PC-3 (cell line): Measurements from ENCODE around the gene CXCR4. TPM values are rescaled to one million over a fixed set of nuclear protein-coding genes. Genes with fewer than 3 reads are reported as not detected.

ENCODE experiments used
- ATAC-seq: fragments of 200-7000 bp; cut with Tn5 transposase; 2 replicates; pipeline ENCODE4 v1.9.1; 2020; ENCODE audit warnings: mild to moderate bottlenecking, moderate library complexity
- BruUV-seq: library from RNA; stranded (reverse); fragments of 400-500 nt; replicated peaks from 2 replicates; lab custom pipeline; 2021; lab: Mats Ljungman, UMichigan
- CTCF ChIA-PET: fragments of 300-600 bp; sonication (Branson Sonifier 250); formaldehyde crosslinking; loops from one replicate; lab custom pipeline; 2022; ENCODE audit warnings: antibody characterized with exemption; lab: Charles Lee
- POLR2A ChIA-PET: fragments of 300-600 bp; sonication (Branson Sonifier 250); formaldehyde crosslinking; loops from one replicate; lab custom pipeline; 2022; ENCODE audit warnings: antibody characterized with exemption; ENCODE audit not compliant: unreplicated experiment; lab: Charles Lee
- DNase-seq: peaks from one replicate; pipeline ENCODE4 v3.0.0-alpha.2; 2015
- H2AFZ ChIP-seq: fragments of 300-600 bp; sonication (generic); 2 replicates; pipeline ENCODE4 v1.6.0; 2016; ENCODE audit warnings: antibody characterized with exemption, low read length
- H3F3A ChIP-seq: fragments of 300-600 bp; sonication (generic); one replicate; pipeline ENCODE4 v1.6.0; 2017; ENCODE audit warnings: antibody characterized with exemption, low read length, control low read depth, mild to moderate bottlenecking; ENCODE audit not compliant: unreplicated experiment
- H3K27ac ChIP-seq: fragments of 300-600 bp; sonication (generic); 2 replicates; pipeline ENCODE4 v1.5.1; 2016; ENCODE audit warnings: mild to moderate bottlenecking, low read length
- H3K27me3 ChIP-seq: fragments of 300-600 bp; sonication (generic); 2 replicates; pipeline ENCODE4 v1.6.1; 2016; ENCODE audit warnings: low read length, mixed read lengths
- H3K36me3 ChIP-seq: fragments of 300-600 bp; sonication (generic); 2 replicates; pipeline ENCODE4 v1.6.1; 2016; ENCODE audit warnings: low read depth, mixed run types, low read length, mixed read lengths
- H3K4me1 ChIP-seq: fragments of 300-600 bp; sonication (generic); 2 replicates; pipeline ENCODE4 v1.5.1; 2016; ENCODE audit warnings: low read length; ENCODE audit not compliant: insufficient read depth
- H3K4me2 ChIP-seq: fragments of 300-600 bp; sonication (generic); 2 replicates; pipeline ENCODE4 v1.6.0; 2016; ENCODE audit warnings: low read length
- H3K4me3 ChIP-seq: fragments of 300-600 bp; sonication (generic); 2 replicates; pipeline ENCODE4 v1.5.1; 2016; ENCODE audit warnings: mild to moderate bottlenecking, low read length, mixed read lengths
- H3K79me2 ChIP-seq: fragments of 300-600 bp; sonication (generic); 2 replicates; pipeline ENCODE4 v1.6.1; 2017; ENCODE audit warnings: low read length, mixed read lengths
- H3K9ac ChIP-seq: fragments of 300-600 bp; sonication (generic); 2 replicates; pipeline ENCODE4 v1.6.0; 2016; ENCODE audit warnings: mild to moderate bottlenecking, low read length
- H3K9me2 ChIP-seq: fragments of 300-600 bp; sonication (generic); replicated peaks from 2 replicates; pipeline ENCODE4 v1.6.1; 2016; ENCODE audit warnings: mixed run types, low read length, mixed read lengths
- H3K9me3 ChIP-seq: fragments of 300-600 bp; sonication (generic); 2 replicates; pipeline ENCODE4 v1.6.1; 2016; ENCODE audit warnings: low read length, mixed read lengths
- H4K20me1 ChIP-seq: fragments of 300-600 bp; sonication (generic); 2 replicates; pipeline ENCODE4 v1.6.1; 2016; ENCODE audit warnings: low read length, mixed read lengths
- EZH2 ChIP-seq: fragments of 300-600 bp; sonication (generic); IDR thresholded peaks from one replicate; pipeline ENCODE4 v1.6.1; 2017; ENCODE audit warnings: antibody characterized with exemption, mild to moderate bottlenecking, low read length; ENCODE audit not compliant: unreplicated experiment
- EZH2phosphoT487 ChIP-seq: fragments of 300-600 bp; sonication (generic); IDR thresholded peaks from 2 replicates; pipeline ENCODE4 v1.6.1; 2018; ENCODE audit warnings: mild to moderate bottlenecking, antibody characterized with exemption, low read length, borderline replicate concordance
- intact Hi-C: fragments of 100-400 bp; cut with micrococcal nuclease; formaldehyde crosslinking; loops from 2 replicates; pipeline ENCODE4 v1.9.0; 2023
- total RNA-seq: library from RNA; depleted of rRNA; stranded (reverse); fragments of >200 nt; gene quantifications from 2 replicates; pipeline ENCODE4 v1.2.3, GENCODE V29; 2014
- TF ChIP-seq, protein P1 (sequence below): fragments of 300-600 bp; sonication (generic); conservative IDR thresholded peaks from 2 replicates; pipeline ENCODE4 v1.5.1; 2017; ENCODE audit warnings: antibody characterized with exemption, low read depth, mild to moderate bottlenecking, low read length

The CXCR4 gene
- total RNA-seq, 1 experiment from 2014 or later = 2.1 TPM

DNA sequence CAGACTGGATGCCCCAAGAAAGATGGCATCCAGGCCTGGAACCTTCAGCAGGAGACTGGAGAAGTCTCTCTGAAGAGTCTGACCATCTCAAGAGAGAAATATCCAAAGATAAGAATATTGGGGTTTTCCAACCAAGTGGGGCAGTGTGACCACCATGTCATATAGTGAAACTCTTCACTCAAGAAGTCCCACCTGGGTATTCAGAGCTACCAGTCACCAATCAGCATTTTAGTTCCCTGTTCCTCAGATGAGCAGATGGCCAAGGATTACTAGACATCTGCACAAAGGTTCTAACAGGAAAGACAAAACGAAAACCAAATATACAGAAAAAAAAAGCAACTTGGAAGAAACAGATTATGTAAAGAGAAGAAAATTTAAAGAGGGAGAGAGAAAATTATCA lies 38.5 kb upstream of the CXCR4 start:
- intact Hi-C loops = no loop called here
- Histone ChIP-seq H3K79me2 (no peaks in the 10 kb centered on the region), H3K27me3 (peaks cover 62% of the 10 kb centered on the region), H3K4me1 (no peaks in the 10 kb centered on the region), H3K36me3 (no peaks in the 10 kb centered on the region), H3K4me2 (no peak overlapping the region), H3K9me3 (no peaks in the 10 kb centered on the region), H3K9me2 (no peaks in the 10 kb centered on the region), H3K9ac (no peak overlapping the region), H2AFZ (no peak overlapping the region), H4K20me1 (no peaks in the 10 kb centered on the region), H3F3A (no peaks in the 10 kb centered on the region), H3K27ac (no peak overlapping the region), H3K4me3 (no peak overlapping the region)
- no peak for ATAC-seq
- DNase-seq = no peak
- POLR2A ChIA-PET = no interaction called here
- TF ChIP-seq, protein P1, sequence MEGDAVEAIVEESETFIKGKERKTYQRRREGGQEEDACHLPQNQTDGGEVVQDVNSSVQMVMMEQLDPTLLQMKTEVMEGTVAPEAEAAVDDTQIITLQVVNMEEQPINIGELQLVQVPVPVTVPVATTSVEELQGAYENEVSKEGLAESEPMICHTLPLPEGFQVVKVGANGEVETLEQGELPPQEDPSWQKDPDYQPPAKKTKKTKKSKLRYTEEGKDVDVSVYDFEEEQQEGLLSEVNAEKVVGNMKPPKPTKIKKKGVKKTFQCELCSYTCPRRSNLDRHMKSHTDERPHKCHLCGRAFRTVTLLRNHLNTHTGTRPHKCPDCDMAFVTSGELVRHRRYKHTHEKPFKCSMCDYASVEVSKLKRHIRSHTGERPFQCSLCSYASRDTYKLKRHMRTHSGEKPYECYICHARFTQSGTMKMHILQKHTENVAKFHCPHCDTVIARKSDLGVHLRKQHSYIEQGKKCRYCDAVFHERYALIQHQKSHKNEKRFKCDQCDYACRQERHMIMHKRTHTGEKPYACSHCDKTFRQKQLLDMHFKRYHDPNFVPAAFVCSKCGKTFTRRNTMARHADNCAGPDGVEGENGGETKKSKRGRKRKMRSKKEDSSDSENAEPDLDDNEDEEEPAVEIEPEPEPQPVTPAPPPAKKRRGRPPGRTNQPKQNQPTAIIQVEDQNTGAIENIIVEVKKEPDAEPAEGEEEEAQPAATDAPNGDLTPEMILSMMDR = no peak
- TF ChIP-seq EZH2phosphoT487 (no peak), EZH2 (no peak)
- CTCF ChIA-PET = no interaction called here
- no TSS peak for BruUV-seq

DNA sequence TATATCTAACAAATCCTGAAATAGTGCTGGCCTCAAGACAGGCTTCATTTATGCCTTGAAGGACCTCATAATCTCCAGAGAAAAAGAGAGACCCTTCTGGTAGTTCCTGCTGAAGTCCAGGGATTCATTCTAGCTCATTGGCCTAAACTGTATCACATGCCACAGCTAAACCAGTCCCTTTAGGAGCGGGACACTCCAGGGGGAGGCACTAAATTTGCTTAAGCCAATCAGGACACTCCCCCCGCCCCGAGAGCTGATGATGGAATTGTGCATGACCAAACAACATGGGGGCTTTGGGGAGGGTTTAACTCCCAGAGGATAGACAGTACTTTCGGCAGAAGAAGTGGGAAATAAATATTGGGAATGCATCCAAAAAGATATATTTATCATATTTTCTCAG lies 36.4 kb upstream of the CXCR4 start:
- DNase-seq (no peak), ATAC-seq (no peak)
- CTCF ChIA-PET = no interaction called here

More for the DNA sequence above, 36.4 kb upstream of the CXCR4 start:
- Histone ChIP-seq H3K4me2 (no peak overlapping the region), H3K9ac (no peak overlapping the region), H3K79me2 (no peaks in the 10 kb centered on the region), H3K27ac (no peak overlapping the region), H4K20me1 (no peaks in the 10 kb centered on the region), H3K4me1 (no peaks in the 10 kb centered on the region), H3K9me2 (no peaks in the 10 kb centered on the region), H2AFZ (no peak overlapping the region), H3K4me3 (no peak overlapping the region), H3K9me3 (no peaks in the 10 kb centered on the region), H3K27me3 (peaks cover 69% of the 10 kb centered on the region), H3K36me3 (no peaks in the 10 kb centered on the region), H3F3A (no peaks in the 10 kb centered on the region)
- POLR2A ChIA-PET = no interaction called here
- BruUV-seq = no TSS peak
- intact Hi-C loops = no loop called here
- TF ChIP-seq EZH2phosphoT487 (no peak), EZH2 (no peak)
- TF ChIP-seq, protein P1 = no peak
